Right hindlimb (tissue), 1 donor: ENCODE measurements around the gene EHHADH.
"Not testable (repeated sequence)": the region's sequence is repeated elsewhere in the genome, so short reads cannot be mapped to it uniquely, and the experiment has no call there.

Experiments
- DNase-seq: peaks from one replicate; pipeline ENCODE4 v3.0.0-alpha.2; 2018

Gene EHHADH

GRCh38 chr3:185250653-185251052 is 3.2 kb downstream of the EHHADH start:
- no peak for DNase-seq

DNA sequence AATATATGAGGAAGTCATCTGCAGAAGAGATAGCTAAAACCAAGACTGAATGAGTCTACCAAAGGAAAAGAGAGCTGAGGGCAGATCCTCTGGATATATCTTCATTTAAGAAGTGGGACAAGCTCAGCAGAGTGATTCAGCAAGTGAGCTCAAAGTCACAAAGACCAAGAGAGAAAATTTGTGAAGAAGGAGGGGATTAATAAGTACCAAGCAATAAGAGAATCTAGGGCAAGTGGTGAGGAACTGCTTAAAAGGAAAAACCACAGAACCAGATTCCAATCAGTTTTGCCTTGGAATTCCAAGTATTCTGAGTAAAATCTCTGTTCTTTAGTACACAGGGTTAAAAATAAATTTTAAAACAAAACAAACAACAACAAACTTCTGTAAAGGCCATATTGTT is 3.6 kb downstream of the EHHADH start:
- no peak for DNase-seq

DNA sequence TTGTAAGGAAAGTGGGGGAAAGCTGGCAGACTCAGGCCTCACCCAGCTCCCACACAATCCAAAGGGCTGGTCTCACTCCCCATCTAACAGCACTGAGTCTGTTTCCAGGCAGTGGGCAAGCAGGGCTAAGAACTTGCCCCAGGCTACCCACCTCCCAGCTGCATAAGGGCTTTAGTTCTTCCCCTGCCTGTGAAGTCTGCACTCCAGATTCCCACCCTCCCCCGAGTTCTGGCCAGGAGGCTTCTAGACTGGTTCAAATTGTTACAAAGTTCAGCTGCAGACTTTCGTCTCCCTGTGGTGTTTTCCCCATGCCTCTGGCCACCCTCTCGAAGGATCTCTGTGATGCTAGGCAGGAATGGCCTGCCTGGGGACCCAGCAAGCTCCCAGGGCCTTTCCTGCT is 11.2 kb downstream of the EHHADH start:
- no peak for DNase-seq

DNA sequence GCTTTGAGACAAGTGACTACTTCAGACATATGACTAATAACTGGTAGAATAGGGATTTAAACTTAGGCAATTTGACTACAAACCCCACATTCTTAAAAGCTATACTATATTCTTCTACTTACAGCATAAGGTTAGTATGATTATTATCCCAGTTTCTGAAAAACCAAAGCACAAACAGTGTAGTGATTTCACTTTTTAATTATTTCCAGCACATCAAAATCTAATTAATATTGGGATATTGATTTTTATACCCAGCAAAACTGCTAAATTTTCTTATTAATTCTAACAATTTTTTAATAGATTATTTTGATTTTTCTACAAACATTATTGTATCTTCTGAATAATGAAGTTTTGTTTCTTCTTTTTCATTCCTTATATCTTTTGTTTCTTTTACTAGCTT is 16.9 kb downstream of the EHHADH start:
- DNase-seq: no peak

DNA sequence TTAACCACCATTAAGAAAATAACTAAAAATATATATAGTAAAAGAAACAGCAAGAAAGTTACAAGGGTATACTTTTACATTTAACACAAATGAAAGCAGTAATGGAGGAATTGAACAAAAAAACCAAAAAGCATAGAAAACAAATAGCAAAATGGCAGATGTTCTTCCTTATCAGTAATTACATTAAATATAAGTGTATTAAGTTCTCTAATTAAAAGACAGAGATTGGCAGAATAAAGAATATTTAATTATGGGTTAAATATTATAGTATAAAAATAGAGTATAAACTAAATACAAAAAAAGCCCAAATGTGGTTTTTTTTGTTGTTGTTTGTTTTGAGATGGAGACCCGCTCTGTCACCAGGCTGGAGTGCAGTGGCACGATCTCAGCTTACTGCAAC is 20.5 kb downstream of the EHHADH start:
- DNase-seq: no peak

GRCh38 chr3:185226526-185226925 is 27.3 kb downstream of the EHHADH start:
- DNase-seq: not testable (repeated sequence)

DNA sequence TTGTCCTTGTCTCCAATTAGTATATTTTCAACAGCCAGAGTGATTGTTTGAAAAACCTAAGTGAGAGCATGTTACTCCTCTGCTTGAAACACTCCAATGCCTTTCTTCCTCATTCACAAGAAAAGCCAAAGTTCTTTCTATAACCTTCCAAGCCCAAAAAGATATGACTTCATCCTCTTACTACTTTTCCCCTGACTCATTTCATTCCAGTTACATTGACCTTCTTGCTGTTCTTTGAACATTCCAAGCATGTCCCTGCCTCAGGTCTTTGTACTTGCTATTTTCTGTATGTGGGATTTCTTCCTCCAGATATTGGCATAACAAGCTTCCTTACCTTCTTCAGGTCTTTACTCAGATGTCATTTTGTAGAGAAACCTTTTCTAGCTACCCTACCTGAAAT is 28.3 kb downstream of the EHHADH start:
- DNase-seq: no peak

DNA sequence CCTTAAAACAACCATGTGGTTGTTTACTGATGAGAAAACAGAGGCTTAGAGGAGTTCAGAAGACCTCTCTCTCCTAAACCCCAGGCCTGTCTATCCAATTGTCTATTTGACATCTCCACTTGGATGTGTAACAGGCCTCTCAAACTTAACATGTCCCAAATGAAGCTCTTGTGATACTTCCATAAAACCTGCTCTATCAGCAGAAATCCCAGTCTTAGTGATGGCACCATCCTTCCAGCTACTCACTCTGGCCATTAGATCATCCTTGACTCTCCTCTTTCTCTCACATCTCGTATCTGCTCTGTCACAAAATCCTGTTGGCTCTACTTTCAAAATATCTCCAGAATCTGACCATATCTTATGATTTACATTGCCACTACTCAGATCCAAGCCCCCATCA is 28.8 kb downstream of the EHHADH start:
- DNase-seq: no peak

DNA sequence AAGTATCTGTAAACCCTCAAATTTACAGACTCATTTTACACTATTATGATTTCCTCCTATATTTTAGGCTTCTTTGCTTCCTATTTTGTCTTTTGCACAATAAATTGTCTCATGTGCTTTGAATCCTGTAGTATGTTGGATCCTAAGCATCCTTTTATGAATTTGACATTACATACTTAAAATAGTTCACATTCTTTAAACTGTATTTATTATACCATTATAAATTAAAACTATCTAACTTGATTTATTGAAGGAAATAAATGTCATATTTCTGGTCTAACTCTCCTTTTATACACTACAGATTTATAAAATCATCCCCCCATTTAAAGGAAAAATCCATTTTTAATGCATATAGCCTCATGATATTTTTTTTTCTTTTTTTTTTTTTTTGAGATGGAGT is 32.6 kb downstream of the EHHADH start:
- no peak for DNase-seq

DNA sequence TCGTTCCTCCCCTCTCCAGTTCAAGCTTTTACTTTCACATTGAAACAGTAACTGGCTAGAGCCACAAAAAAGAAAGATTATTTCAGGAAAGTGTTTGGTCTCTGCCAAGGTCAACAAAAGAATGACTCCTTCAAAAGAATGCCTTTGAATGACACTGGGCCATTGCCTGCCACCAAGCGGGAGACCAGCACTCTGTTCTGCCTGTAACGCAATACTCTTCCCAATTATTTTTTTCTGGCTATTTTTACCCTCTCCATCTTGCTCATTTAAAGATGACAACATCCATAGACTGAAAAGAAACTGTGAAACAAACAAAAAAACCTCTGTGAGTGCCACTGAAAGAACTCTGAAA is 37.3 kb downstream of the EHHADH start:
- no peak for DNase-seq

DNA sequence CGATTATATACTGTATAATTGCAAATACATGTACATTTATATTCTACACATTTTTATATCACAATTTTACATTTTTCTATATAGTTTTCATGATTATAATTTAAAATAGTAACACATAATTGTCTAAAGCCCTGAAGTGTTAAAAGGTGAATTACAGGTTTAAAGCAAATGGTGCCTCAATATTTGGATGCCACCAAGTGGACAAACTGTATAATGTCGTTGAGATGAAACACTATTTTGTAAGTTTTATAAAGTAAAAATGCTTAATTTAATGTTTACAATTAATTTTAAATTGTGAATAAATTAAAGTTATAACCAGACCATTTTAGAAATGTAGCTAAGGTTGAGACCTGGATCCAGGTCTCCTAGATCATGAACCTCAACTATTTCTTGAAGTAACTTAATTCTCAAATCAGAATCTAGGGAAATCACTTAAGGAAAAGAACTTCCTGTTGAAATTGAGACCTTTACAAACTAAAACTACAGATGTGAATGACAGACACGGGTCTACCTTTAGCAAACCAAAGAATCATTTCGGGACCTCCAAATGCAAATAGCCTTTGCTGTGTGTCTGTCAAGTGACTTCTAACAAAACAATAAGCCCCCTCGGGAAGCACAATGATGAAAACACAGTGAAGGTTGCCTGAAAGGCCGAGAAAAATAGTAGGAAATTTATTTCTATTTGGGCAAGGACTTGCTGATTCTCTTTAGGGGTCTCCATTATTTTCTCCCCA is 37.8 kb downstream of the EHHADH start:
- DNase-seq: no peak

DNA sequence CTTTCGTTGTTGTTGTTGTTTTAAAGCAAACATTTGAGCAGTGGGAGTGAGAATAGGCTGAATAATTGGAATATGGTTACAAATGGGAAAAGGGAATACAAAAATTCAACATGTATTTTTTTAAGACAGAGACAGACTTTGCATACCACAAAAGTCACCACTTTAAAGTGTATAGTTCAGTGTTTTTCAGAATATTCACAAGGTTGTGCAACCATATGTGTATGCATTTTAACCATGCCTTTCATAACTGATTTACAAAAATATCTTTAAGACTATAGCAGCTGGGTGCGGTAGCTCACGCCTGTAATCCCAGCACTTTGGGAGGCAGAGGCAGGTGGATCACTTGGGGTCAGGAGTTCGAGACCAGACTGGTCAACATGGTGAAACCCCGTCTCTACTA is 41.3 kb downstream of the EHHADH start:
- DNase-seq: no peak

GRCh38 chr3:185212086-185212485 is 41.8 kb downstream of the EHHADH start:
- DNase-seq: no peak

DNA sequence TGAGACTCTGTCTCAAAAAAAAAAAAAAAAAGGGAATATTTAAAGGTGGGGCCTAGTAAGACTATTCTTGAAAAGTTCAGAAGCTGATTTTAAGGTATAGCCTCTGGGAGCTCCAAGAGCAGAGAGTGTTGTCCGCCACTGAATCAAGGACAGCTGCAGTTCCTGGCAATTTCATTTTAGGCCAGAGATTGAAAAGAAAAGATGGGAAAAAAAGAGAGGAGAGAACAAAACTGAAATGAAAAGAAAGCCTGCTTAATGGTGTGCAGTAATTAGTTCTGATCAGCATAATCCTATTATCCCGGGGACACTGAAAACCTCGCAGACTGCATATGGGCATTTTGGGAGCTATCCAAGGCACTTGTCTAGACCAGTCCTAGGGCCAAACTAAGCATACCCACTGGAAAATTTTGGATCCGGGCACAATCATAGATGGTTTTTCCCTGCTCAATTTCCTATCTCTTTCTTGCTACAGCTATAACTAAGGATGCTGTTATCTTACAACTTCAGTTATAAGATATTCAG is 43.2 kb downstream of the EHHADH start:
- no peak for DNase-seq

DNA sequence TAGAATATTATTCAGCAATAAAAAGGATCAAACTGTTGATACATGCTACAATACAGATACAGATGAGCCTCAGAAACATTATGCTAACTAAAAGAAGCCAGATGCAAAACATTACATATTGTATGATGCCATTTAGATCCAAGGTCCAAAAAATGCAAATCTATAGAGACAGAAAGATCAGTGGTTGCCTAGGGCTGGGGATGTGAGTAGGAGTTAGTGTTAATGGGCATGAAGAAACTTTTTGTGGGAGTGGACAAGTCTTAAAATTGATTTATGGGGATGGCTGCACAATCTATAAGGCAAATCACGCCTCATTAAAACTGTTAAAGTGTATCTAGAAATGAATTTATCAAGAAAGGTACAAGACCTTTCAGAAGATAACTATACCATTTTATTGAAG is 45.0 kb downstream of the EHHADH start:
- no peak for DNase-seq

- no peak for DNase-seq
These were observed 45.7 kb downstream of the EHHADH start for GRCh38 chr3:185207931-185208746.

DNA sequence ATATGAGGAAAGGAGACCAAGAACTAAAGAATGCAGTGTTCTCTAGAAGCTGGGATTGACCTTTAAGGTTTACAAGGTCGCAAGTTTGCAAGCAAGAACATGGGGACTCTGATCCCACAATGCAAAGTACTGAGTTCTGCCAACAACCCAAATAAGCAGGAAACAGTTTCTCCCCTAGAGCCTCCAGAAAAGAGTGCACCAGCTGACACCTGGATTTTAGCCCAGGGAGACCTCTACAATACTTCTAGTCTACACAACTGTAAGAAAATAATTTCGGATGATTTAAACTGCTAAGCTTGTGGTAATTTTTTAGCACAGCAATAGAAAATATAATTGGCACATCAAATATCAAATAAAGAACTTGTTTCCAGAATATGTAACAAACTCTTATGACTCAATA is 46.4 kb downstream of the EHHADH start:
- DNase-seq: peak; percentile 24

- no peak for DNase-seq
These were observed 48.0 kb downstream of the EHHADH start for GRCh38 chr3:185205865-185206264.

- DNase-seq: no peak
These were observed 49.0 kb downstream of the EHHADH start for GRCh38 chr3:185204894-185205293.

DNA sequence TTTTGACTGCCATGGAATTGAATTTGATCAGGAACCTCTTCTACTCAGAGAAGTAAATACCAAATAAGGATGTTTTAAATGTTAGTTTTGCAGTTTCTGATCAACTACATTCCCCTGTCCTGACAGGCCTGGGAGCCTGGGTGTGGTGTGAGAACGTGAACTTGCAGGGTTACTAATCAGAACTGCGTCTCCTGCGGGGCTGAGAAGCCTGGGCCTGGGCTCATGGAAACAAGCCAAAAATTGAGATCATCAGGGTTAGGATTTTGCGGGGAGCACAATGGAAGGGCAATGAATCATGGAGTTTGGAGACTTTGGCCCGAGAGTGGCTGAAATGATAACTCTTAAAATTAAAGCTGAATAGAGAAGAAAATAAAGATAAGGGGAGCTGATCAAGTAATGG is 53.2 kb downstream of the EHHADH start:
- no peak for DNase-seq

GRCh38 chr3:185199671-185200070 is 54.2 kb downstream of the EHHADH start:
- DNase-seq: no peak

DNA sequence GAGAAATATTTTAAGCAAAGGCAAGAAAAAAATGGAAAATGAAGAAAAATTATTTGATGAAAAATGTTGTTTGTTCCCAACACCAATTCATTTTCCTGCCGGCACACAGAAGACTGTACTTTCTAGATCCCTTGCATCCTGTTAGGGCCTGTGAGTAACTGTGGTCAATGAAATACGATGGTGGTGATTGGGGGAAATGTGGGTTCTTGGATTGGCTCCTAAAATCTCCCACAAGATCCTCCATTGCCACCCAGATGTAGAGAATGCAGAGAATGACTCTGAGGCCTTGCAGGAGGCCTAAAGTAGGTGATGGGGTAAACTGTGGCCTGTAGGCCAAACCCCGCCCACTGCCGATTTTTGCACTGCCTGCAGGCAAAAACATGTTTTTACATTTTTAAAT is 54.6 kb downstream of the EHHADH start:
- no peak for DNase-seq

DNA sequence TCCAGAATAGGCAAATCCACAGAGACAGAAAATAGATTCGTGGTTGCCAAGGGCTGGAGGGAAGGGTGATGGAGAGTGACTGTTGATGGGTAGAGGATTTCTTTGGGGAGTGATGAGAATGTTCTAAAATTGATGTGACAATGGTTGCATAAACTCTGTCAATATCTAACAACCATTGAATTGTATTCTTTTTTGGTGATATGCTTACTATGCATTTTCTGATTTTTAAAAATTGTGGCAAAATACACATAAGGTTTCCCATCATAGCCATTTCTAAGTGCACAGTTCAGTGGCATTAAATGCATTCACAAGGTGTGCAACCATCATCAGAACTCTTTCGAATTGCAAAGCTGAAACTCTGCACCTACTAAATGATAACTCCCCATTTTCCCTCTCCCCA is 56.8 kb downstream of the EHHADH start:
- no peak for DNase-seq

GRCh38 chr3:185195652-185196051 is 58.2 kb downstream of the EHHADH start:
- no peak for DNase-seq
